GM19240 (cell line): Measurements from ENCODE around the gene LIME1.
A peak's percentile ranks its signal among the peaks of the same experiment; 100 is the strongest.

Source experiments
- DNase-seq: peaks from one replicate; pipeline ENCODE4 v3.0.0; 2011; ENCODE audit warnings: low spot score; ENCODE audit not compliant: insufficient read length

LIME1 gene, protein sequence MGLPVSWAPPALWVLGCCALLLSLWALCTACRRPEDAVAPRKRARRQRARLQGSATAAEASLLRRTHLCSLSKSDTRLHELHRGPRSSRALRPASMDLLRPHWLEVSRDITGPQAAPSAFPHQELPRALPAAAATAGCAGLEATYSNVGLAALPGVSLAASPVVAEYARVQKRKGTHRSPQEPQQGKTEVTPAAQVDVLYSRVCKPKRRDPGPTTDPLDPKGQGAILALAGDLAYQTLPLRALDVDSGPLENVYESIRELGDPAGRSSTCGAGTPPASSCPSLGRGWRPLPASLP

DNA sequence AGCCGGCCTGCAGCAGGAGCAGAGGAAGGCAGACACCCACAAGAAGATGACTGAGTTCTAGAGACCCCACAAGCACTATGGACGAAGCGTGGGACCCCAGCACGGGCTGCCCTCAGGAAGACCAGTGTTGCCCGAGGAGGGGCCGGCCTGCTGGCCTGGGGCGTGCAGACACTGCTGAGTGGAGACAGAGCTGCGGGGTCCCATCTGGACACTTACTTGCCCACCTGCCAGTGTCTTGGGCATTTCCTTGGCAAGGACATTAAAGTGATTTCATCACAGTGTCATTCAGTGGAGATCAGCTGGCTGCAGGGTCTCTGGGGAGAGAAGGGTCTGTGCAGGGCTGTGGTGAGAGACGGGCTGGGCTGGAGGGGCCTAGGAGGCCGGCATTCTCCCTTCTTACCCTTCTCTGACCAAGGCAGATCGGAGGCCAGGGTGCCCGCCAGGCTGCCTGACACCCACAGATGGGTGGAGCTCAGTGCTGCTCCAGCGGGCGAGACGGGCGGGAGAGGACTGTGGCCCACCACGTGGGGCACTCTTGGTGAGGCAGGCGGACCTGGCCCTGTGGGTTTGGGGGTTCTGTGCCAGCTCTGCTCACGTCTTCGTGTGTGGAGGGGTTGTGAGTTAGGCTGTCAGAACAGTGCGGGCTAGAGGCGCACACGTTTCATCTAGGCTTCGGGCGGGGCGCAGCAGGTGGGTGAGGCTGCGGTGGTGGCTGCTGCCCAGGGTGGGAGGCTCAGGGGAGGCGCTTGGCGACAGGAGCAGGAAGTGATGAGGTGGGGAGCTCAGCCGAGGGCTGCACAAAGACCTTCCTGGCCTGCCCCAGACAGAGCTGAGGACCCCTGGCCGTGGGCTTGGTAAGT is at the start of gene LIME1:
TSS of gene LIME1 (plus strand) at position 806 of the 860 bp plus-strand sequence. CDS start 886 bp downstream, outside the sequence.
- no peak for DNase-seq

DNA sequence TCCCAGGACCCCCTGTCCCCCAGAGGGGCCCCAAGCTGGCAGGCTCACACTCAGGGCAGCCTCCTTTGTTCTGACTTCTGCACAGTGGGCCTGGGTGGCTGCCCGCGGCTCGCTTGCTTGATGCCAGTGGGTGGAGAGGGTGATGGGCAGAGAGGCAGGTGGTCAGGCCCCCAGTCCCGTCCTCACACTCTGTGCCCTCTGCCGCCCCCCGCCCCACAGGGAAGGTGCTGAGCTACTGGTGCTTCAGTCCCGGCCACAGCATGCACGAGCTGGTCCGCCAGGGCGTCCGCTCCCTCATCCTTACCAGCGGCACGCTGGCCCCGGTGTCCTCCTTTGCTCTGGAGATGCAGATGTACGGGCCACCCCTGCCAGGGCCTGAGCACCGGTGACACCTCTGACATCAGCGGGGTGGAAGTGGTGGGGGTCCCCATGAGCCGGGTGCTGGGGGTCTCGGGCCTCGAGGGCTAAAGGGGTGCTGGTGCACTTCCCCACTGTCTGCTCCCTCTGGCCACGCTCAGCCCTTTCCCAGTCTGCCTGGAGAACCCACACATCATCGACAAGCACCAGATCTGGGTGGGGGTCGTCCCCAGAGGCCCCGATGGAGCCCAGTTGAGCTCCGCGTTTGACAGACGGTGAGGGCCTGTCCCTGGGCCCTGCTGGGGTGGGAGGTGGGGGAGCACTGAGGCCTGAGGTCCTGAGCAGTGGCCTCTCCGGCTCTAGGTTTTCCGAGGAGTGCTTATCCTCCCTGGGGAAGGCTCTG is 48.9 kb upstream of the LIME1 start:
- no peak for DNase-seq

DNA sequence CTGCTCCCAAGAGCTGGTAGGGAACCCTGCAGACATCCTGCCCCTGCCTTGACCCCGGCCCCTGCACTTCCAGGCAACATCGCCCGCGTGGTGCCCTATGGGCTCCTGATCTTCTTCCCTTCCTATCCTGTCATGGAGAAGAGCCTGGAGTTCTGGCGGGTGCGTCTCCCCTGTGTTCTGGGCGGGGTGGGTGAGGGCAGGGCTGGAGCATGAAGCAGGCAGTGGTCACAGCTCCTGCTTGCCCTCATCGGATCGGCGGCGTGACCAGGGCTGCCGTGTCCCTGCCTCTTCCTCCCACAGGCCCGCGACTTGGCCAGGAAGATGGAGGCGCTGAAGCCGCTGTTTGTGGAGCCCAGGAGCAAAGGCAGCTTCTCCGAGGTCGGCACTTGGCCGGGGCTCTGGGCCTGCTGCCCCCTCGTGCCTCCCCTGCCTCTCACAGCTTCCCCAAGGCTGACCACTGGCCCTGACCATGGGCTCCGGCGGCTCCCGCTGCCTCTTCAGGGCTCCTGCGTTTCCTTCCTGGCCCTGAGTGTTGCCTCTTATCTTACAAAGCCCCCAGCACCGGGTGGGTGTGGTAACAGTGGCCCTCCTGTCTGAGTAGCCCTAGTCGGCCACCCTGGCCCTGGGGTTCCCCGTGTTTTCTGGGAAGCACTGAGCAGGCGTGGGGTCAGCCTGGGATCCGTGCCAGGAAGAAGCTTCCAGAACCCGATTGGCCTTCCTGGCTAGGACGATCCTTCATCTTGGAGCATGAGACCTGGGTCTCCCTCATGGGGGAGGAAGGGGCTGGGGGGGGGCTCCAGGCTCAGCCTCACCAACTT is 48.0 kb upstream of the LIME1 start:
- DNase-seq = no peak

DNA sequence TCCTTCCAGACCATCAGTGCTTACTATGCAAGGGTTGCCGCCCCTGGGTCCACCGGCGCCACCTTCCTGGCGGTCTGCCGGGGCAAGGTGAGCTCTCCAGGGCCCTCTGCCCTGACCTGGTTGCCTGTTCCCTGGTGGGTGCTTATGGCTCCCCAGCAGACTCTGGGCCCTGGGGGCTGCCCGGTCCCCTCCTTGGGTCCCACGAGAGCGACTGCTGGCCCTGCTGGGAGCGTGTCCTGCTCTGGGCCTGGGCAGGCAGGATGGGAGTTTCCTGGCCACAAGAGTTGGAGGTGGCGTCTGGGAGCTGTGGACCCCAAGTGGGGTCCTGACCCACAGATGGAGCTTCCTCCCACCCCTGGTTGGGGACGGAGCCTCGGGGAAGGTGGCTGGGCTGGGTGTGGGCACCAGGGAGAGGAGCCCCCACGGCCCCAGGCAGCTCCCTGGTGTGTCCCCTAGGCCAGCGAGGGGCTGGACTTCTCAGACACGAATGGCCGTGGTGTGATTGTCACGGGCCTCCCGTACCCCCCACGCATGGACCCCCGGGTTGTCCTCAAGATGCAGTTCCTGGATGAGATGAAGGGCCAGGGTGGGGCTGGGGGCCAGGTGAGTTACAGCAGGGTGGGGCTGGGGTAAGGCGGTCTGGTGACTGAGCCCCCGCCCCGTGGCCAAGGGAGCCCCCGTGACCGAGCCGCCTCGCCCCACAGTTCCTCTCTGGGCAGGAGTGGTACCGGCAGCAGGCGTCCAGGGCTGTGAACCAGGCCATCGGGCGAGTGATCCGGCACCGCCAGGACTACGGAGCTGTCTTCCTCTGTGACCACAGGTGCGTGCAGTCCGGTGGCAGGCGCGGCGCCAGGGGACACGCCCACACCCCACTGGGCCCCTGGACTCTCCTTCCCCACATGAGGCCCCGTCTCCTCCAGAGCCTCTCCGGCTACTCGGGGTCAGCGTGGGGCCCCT is 47.1 kb upstream of the LIME1 start:
- no peak for DNase-seq

DNA sequence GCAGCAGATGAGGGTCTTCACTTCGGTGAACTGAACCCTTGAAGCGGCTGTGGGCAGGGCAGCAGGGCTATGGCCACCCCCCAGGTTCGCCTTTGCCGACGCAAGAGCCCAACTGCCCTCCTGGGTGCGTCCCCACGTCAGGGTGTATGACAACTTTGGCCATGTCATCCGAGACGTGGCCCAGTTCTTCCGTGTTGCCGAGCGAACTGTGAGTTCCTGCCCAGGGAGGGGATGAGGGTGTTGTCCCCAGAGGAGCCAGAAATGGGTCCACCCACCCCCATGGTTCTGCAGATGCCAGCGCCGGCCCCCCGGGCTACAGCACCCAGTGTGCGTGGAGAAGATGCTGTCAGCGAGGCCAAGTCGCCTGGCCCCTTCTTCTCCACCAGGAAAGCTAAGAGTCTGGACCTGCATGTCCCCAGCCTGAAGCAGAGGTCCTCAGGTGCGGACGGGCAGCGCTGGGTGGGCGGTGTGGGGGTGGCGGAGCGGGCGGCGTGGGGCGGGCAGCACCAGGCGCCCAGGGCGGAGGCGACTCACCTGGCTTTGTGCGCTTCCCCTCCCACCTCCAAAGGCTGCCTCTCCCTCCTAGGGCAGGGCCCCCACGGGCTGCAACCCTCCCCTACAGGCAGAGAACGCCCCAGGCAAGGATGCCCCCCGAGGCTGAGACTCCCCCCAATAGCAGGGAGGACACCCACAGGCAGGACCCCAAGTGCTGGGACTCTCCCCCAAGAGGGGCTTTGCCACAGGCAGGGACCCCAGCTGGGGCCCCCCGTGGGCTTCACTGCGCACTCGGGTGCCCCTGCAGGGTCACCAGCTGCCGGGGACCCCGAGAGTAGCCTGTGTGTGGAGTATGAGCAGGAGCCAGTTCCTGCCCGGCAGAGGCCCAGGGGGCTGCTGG is 46.2 kb upstream of the LIME1 start:
- no peak for DNase-seq

DNA sequence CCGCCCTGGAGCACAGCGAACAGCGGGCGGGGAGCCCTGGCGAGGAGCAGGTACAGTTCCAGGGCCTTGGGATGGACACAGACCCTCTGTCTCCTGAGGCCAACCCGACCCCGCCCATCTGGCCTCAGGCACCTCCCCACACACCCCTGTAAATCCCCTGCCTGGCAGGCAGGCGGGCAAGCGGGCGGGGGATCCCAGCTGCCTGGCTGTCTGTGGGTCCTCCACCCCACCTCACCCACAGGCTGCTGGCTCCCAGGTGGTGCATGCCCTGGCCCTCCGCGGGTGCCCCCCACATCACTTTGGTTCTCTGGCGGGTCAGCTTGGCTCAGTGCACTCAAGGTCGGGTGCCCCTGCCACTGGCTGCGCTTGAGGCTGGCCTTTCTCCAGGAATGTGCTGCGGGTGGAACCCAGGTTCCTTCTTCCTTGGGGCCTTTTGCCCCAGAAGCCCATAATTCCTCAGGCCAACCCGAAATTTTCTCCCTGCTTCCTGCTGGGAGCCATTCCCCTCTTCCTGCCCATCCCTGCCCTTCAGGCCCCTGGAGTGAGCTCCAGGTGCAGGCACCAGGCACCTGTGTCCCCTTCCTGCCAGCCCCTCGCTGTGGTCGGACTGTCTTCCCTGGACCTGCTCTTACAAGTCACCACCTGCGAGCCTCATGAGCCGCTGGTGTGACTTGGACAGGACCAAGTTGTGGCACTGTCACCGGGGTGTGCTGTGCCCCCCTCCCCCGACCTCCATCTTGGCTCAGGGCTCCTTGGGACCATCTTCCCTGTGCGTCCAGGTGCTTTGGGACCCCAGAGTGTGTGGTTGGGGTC is 45.4 kb upstream of the LIME1 start:
- no peak for DNase-seq

DNA sequence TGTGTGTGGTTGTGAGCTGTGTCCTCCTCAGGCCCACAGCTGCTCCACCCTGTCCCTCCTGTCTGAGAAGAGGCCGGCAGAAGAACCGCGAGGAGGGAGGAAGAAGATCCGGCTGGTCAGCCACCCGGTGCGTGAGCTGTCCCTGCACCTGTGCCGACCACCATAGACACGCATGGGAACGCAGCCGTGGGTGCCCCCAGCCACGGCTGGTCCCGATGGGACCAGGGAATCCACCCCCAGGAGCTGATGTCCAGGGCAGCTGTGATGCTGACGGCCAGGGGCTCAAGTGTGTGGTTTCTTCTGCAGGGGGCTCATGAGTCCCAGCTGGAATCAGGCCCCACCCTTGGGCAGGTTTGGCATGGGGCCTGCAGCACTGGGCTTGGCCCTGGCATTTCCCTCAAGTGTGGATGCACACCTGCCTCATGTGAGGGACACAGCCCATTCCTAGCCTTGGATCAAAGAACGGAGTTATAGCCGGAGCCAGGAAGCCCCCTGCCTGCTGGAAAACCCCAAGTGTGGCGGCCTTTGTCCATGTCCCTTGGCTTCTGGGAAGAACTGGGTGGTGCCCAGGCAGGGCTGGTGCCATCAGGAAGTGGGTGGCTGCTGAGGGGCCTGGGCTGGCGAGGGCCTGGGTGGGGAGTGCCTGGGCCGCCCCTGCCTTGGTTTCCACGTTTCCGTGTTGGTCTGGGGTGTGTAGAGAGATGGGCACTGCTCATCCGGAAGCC is 44.6 kb upstream of the LIME1 start:
- no peak for DNase-seq

DNA sequence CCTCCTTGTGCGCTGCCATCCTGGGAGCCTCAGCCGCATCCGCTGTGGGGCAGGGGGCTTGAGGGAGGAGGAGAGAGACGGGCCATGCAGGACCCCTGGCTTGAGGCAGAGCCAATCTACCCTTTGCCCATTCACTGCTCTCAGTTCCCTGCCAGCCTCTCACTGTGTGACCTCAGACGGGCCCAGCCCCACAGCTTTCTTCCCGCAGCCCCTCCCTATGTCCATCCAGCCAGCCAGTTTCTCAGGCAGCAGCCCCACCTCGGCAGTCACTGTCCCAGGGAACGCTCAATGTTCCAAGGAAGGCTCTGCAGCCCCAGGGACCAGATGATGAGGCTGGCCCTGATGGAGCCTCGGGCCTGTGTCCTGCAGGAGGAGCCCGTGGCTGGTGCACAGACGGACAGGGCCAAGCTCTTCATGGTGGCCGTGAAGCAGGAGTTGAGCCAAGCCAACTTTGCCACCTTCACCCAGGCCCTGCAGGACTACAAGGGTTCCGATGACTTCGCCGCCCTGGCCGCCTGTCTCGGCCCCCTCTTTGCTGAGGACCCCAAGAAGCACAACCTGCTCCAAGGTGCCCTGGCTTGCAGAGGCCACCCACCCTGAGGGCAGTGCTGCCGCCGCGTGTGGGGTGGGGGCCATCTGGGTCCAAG is 43.9 kb upstream of the LIME1 start:
- no peak for DNase-seq

DNA sequence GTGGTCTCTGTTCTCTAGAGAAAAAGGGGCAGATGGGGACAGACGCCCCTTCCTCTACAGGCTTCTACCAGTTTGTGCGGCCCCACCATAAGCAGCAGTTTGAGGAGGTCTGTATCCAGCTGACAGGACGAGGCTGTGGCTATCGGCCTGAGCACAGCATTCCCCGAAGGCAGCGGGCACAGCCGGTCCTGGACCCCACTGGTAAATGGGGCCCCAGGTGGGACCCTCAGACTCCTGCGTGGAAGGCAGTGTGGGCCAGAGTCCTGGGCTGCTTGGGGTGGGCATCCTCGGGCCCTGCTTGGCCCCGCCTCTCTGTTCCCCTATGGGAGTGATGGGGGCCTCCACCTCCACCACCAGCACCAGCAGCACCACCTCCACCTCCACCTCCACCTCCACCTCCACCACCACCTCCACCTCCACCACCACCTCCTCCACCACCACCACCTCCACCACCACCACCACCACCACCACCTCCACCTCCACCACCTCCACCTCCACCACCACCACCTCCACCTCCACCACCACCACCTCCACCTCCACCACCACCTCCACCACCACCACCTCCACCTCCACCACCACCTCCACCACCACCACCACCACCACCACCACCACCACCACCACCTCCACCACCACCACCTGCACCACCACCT is 43.3 kb upstream of the LIME1 start:
- DNase-seq = no peak

DNA sequence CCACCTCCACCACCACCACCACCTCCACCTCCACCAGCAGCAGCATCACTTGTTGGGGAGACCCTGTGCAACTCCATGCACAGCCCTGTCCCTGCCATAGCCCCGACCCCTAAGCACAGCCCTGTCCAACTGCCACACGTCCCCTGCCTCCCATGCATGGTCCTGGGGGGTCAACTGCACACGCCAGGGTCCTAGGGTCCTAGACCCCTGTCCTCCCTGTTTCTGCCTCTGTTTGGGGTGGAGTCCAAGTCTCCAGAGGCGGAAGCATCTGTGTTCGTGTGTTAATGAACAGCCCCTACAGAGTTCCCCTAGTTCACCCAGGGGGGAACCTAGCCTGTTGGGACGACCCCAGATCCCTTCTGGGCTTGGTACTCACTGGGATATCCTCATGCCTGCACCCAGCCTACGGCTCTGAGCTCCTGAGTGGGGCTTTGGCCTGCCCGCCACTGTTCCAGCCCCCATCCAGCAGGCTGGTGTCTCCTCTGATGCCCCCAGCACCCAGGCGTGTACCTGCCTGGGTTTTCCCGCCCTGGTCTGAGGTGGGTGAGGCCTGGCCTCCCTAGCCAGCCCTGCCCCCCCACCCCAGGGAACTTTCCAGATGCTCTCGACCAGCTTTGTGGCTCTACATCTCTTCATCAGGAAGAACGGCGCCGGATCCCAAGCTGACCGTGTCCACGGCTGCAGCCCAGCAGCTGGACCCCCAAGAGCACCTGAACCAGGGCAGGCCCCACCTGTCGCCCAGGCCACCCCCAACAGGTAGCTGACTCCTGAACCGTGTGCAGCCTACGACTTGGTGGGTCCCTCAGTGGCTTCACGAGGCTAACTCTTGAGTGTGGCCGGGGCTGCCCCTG is 42.5 kb upstream of the LIME1 start:
- DNase-seq = no peak

DNA sequence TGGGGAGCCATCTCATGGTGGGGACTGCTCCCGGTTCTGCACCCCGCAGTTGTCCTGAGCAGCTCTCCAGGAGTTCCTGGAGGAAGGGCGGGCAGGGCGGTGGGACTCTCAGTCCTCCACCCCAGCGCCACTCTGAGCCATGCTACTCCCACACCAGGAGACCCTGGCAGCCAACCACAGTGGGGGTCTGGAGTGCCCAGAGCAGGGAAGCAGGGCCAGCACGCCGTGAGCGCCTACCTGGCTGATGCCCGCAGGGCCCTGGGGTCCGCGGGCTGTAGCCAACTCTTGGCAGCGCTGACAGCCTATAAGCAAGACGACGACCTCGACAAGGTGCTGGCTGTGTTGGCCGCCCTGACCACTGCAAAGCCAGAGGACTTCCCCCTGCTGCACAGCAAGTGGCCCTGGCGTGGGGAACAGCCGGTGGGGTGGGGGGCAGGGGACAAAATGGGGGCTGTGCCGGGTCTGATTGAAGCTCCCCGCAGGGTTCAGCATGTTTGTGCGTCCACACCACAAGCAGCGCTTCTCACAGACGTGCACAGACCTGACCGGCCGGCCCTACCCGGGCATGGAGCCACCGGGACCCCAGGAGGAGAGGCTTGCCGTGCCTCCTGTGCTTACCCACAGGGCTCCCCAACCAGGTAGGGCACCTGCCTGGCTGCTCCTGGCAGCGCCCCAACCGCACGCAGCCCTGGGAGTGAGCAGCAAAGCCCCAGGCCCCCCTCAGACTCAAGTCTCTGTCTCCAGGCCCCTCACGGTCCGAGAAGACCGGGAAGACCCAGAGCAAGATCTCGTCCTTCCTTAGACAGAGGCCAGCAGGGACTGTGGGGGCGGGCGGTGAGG is 41.7 kb upstream of the LIME1 start:
- no peak for DNase-seq

DNA sequence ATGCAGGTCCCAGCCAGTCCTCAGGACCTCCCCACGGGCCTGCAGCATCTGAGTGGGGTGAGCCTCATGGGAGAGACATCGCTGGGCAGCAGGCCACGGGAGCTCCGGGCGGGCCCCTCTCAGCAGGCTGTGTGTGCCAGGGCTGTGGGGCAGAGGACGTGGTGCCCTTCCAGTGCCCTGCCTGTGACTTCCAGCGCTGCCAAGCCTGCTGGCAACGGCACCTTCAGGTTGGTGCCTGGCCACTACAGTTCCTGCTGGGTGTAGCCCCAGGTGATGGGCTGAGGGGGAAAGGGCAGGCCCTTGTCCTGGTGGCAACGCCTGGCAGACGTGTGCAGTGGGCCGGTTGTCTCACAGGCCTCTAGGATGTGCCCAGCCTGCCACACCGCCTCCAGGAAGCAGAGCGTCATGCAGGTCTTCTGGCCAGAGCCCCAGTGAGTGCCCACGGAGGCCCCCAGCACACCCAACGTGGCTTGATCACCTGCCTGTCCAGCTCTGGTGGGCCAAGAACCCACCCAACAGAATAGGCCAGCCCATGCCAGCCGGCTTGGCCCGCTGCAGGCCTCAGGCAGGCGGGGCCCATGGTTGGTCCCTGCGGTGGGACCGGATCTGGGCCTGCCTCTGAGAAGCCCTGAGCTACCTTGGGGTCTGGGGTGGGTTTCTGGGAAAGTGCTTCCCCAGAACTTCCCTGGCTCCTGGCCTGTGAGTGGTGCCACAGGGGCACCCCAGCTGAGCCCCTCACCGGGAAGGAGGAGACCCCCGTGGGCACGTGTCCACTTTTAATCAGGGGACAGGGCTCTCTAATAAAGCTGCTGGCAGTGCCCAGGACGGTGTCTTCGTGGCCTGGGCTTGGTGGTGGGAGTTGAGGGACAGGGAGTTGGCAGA is 40.8 kb upstream of the LIME1 start:
- peak; percentile 3 for DNase-seq

DNA sequence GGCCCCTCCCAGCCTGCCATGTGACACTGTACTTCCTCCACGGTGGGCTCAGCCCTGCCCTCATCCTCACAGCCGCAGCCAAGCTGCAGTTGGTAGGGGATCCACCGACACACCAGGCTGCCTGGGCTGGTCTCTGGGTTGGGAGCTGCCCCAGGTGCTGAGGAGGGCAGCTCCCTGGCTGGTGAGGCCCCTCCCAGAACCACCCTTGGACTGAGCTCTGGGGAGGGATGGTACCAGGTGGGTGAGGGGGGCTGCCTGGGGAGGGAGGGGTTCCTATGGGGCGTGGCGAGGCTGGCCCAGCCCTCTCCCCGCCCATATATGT is 40.2 kb upstream of the LIME1 start:
- DNase-seq = peak; percentile 4
